ENCODE measurements around the gene YPEL5. TPM values are rescaled to one million over a fixed set of nuclear protein-coding genes. Genes with fewer than 3 reads are reported as not detected.
A peak's percentile ranks its signal among the peaks of the same experiment; 100 is the strongest.

The YPEL5 gene
- total RNA-seq, 1 donor from 2014 or later = 25.0 TPM

GRCh38 chr2:30204281-30204680, 57.5 kb downstream of the YPEL5 start:
- TF ChIP-seq CTCF (conservative IDR thresholded peaks at IDR 0.05) = no peak
- Mint-ChIP-seq H3K9me3 (no peaks in the 10 kb centered on the region), H3K4me1 (no peaks in the 10 kb centered on the region), H3K27me3 (ENCODE audit: low read depth) (peaks cover 5% of the 10 kb centered on the region), H3K27ac (ENCODE audit: unreplicated experiment) (no peak overlapping the region), H3K4me3 (no peak overlapping the region), H3K36me3 (ENCODE audit: low read depth) (no peaks in the 10 kb centered on the region)
- no peak for DNase-seq (ENCODE audit: low read depth, low spot score)

- H3K4me3 Mint-ChIP-seq = no peak overlapping the region
- no peak for DNase-seq (ENCODE audit: low read depth, low spot score)
Measured at GRCh38 chr2:30205456-30205855, 58.6 kb downstream of the YPEL5 start.

GRCh38 chr2:30206461-30207430, 59.9 kb downstream of the YPEL5 start:
- Mint-ChIP-seq H3K4me1 (no peaks in the 10 kb centered on the region), H3K36me3 (ENCODE audit: low read depth) (no peaks in the 10 kb centered on the region), H3K27ac (ENCODE audit: unreplicated experiment) (no peak overlapping the region), H3K9me3 (no peaks in the 10 kb centered on the region), H3K4me3 (no peak overlapping the region), H3K27me3 (ENCODE audit: low read depth) (peaks cover 8% of the 10 kb centered on the region)
- DNase-seq (ENCODE audit: low read depth, low spot score) = no peak
- TF ChIP-seq CTCF (conservative IDR thresholded peaks at IDR 0.05) = no peak

More at GRCh38 chr2:30205456-30205855, 58.6 kb downstream of the YPEL5 start:
- H3K9me3 Mint-ChIP-seq = no peaks in the 10 kb centered on the region
- H3K27me3 Mint-ChIP-seq (ENCODE audit: low read depth) = peaks cover 8% of the 10 kb centered on the region
- no peak overlapping the region for H3K27ac Mint-ChIP-seq (ENCODE audit: unreplicated experiment)
- H3K4me1 Mint-ChIP-seq = no peaks in the 10 kb centered on the region
- TF ChIP-seq CTCF (conservative IDR thresholded peaks at IDR 0.05) = no peak
- no peaks in the 10 kb centered on the region for H3K36me3 Mint-ChIP-seq (ENCODE audit: low read depth)

DNA sequence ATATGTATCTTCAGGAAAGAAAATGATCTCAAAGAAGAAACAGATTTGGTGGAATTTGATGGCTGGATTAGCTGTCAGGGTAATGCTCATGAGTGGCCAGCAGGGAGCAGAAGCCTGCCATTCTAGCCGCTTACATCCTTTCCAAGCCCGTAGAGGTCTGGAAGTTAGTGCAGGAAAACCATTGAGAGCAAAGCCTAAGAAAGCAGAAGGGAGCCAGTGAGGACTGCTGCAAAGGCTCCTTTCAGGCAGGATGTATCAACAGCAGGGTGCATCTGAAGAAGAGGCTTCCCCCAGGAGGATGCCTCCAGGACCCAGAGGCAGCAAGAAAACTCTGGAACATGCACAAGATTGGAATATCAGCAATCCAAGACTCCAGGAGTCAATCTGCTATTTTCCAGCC, 61.6 kb downstream of the YPEL5 start:
- Mint-ChIP-seq H3K9me3 (no peaks in the 10 kb centered on the region), H3K4me1 (no peaks in the 10 kb centered on the region), H3K27me3 (ENCODE audit: low read depth) (peaks cover 8% of the 10 kb centered on the region), H3K36me3 (ENCODE audit: low read depth) (no peaks in the 10 kb centered on the region), H3K4me3 (no peak overlapping the region), H3K27ac (ENCODE audit: unreplicated experiment) (no peak overlapping the region)
- peak; percentile 94 for TF ChIP-seq CTCF (conservative IDR thresholded peaks at IDR 0.05)
- peak; percentile 52 for DNase-seq (ENCODE audit: low read depth, low spot score)

DNA sequence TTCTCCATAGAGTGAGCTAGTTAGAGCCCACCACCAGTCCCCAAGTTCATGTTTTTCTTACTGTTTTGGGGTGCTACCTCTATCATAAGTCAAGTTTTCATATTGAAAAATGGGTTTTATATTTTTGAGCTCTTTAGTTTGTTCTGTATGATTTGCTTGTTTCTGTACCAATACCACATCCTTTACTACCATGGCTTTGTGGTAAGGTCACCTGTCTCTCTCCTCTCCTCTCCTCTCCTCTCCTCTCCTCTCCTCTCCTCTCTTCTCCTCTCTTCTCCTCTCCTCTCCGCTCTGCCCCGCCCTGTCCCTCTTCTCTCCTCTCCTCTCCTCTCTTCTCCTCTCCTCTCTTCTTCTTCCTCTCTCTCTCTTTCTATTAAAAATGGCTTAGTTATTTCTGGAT, 62.4 kb downstream of the YPEL5 start:
- peaks cover 8% of the 10 kb centered on the region for H3K27me3 Mint-ChIP-seq (ENCODE audit: low read depth)
- TF ChIP-seq CTCF (conservative IDR thresholded peaks at IDR 0.05) = no peak
- H3K4me3 Mint-ChIP-seq = no peak overlapping the region
- no peaks in the 10 kb centered on the region for H3K4me1 Mint-ChIP-seq
- no peak for DNase-seq (ENCODE audit: low read depth, low spot score)
- no peak overlapping the region for H3K27ac Mint-ChIP-seq (ENCODE audit: unreplicated experiment)
- H3K9me3 Mint-ChIP-seq = no peaks in the 10 kb centered on the region
- H3K36me3 Mint-ChIP-seq (ENCODE audit: low read depth) = no peaks in the 10 kb centered on the region

Other genes starting within 250 kb of the YPEL5 start
- gene ALK, start 225.4 kb upstream of the YPEL5 start, total RNA-seq = 2.0 and 2.1 TPM in 2 replicates
- 16.1 and 16.7 TPM in 2 replicates for gene LBH, start 84.5 kb downstream of the YPEL5 start, total RNA-seq

Measured in neural crest cell (in vitro differentiated cells).